WTC11 (cell line): ENCODE data around the gene MADD. TPM values are rescaled to one million over a fixed set of nuclear protein-coding genes. Genes with fewer than 3 reads are reported as not detected.

ENCODE experiments used
- ATAC-seq: fragments of 200-7000 bp; cut with Tn5 transposase; 2 replicates; pipeline ENCODE4 v1.10.0; 2021; ENCODE audit warnings: mild to moderate bottlenecking, moderate library complexity
- CTCF ChIA-PET: fragments of 300-600 bp; sonication (Branson Sonifier 250); formaldehyde crosslinking; loops from one replicate; lab custom pipeline; 2021; ENCODE audit warnings: antibody characterized with exemption; lab: Charles Lee
- POLR2A ChIA-PET: fragments of 350-600 bp; sonication (Branson Sonifier 250); formaldehyde crosslinking; loops from one replicate; lab custom pipeline; 2021; ENCODE audit warnings: antibody characterized with exemption; lab: Charles Lee
- DNase-seq: peaks from one replicate; pipeline ENCODE4 v3.0.0; 2021; ENCODE audit warnings: low spot score
- H3K27ac Mint-ChIP-seq: 2 replicates; pipeline ENCODE4 v1.8.0; 2021; ENCODE audit warnings: mixed read lengths
- H3K27me3 Mint-ChIP-seq: 2 replicates; pipeline ENCODE4 v1.8.0; 2021; ENCODE audit warnings: low read depth, mild to moderate bottlenecking, moderate library complexity, mixed read lengths
- H3K36me3 Mint-ChIP-seq: 2 replicates; pipeline ENCODE4 v1.8.0; 2021; ENCODE audit warnings: mixed read lengths
- H3K4me1 Mint-ChIP-seq: 2 replicates; pipeline ENCODE4 v1.8.0; 2022; ENCODE audit warnings: mixed read lengths
- H3K4me3 Mint-ChIP-seq: 2 replicates; pipeline ENCODE4 v1.8.0; 2021; ENCODE audit warnings: mild to moderate bottlenecking, moderate library complexity, mixed read lengths
- H3K9me3 Mint-ChIP-seq: 2 replicates; pipeline ENCODE4 v1.8.0; 2021; ENCODE audit warnings: mixed read lengths
- ELF4 ChIP-seq: sonication (generic); formaldehyde crosslinking; IDR thresholded peaks from 2 replicates; pipeline ENCODE4 v1.8.1; 2022; ENCODE audit warnings: low read depth, mild to moderate bottlenecking, moderate library complexity, missing genetic modification reagents
- GABPB1 ChIP-seq: sonication (generic); formaldehyde crosslinking; IDR thresholded peaks from 2 replicates; pipeline ENCODE4 v1.8.1; 2023; ENCODE audit warnings: mild to moderate bottlenecking, missing genetic modification reagents
- GRHL2 ChIP-seq: fragments of 250-450 bp; sonication (Bioruptor Pico); IDR thresholded peaks from 2 replicates; pipeline ENCODE4 v1.8.0; 2022; ENCODE audit warnings: mild to moderate bottlenecking, moderate library complexity; ENCODE audit not compliant: insufficient replicate concordance, severe bottlenecking
- GTF2I ChIP-seq: fragments of 250-450 bp; sonication (Bioruptor Pico); conservative IDR thresholded peaks from 2 replicates; pipeline ENCODE4 v1.4.0; 2021; ENCODE audit warnings: mild to moderate bottlenecking
- HMGA2 ChIP-seq: fragments of 250-450 bp; sonication (Bioruptor Pico); IDR thresholded peaks from 2 replicates; pipeline ENCODE4 v1.4.0; 2021; ENCODE audit warnings: mild to moderate bottlenecking, moderate library complexity
- IRF2 ChIP-seq: sonication (generic); formaldehyde crosslinking; IDR thresholded peaks from 2 replicates; pipeline ENCODE4 v1.8.0; 2022; ENCODE audit warnings: low read depth, missing genetic modification reagents, borderline replicate concordance
- JUN ChIP-seq: sonication (generic); formaldehyde crosslinking; IDR thresholded peaks from 2 replicates; pipeline ENCODE4 v1.8.0; 2023; ENCODE audit warnings: mild to moderate bottlenecking, missing genetic modification reagents
- NFATC4 ChIP-seq: fragments of 250-450 bp; sonication (Bioruptor Pico); IDR thresholded peaks from 2 replicates; pipeline ENCODE4 v1.9.0; 2021; ENCODE audit warnings: mild to moderate bottlenecking
- RELA ChIP-seq: sonication (generic); formaldehyde crosslinking; IDR thresholded peaks from 2 replicates; pipeline ENCODE4 v1.8.1; 2022; ENCODE audit warnings: missing genetic modification reagents, mild to moderate bottlenecking, borderline replicate concordance
- SMAD4 ChIP-seq: sonication (generic); formaldehyde crosslinking; IDR thresholded peaks from 2 replicates; pipeline ENCODE4 v1.8.0; 2022; ENCODE audit warnings: mild to moderate bottlenecking, missing genetic modification reagents
- TEAD1 ChIP-seq: sonication (generic); formaldehyde crosslinking; IDR thresholded peaks from 2 replicates; pipeline ENCODE4 v1.8.0; 2022; ENCODE audit warnings: mild to moderate bottlenecking, missing genetic modification reagents
- TP53 ChIP-seq: sonication (generic); formaldehyde crosslinking; IDR thresholded peaks from 2 replicates; pipeline ENCODE4 v1.8.1; 2023; ENCODE audit warnings: mild to moderate bottlenecking, missing genetic modification reagents
- ZBTB21 ChIP-seq: sonication (generic); formaldehyde crosslinking; IDR thresholded peaks from 2 replicates; pipeline ENCODE4 v1.8.1; 2023; ENCODE audit warnings: mild to moderate bottlenecking, missing genetic modification reagents, borderline replicate concordance
- ZNF416 ChIP-seq: fragments of 250-450 bp; sonication (Bioruptor Pico); IDR thresholded peaks from 2 replicates; pipeline ENCODE4 v1.9.0; 2021; ENCODE audit warnings: mild to moderate bottlenecking, inconsistent platforms
- ZNF423 ChIP-seq: fragments of 250-450 bp; sonication (Bioruptor Pico); IDR thresholded peaks from 2 replicates; pipeline ENCODE4 v2.1.2; 2022; ENCODE audit warnings: mild to moderate bottlenecking, moderate library complexity
- total RNA-seq: library from RNA; stranded (reverse); gene quantifications from 3 replicates; pipeline ENCODE4 v1.2.3, GENCODE V29; 2021
- TF ChIP-seq, protein P1 (sequence below): sonication (generic); formaldehyde crosslinking; conservative IDR thresholded peaks from 2 replicates; pipeline ENCODE4 v1.8.1; 2022; ENCODE audit warnings: mild to moderate bottlenecking, missing genetic modification reagents
- TF ChIP-seq, protein P2 (sequence below): fragments of 250-450 bp; sonication (Bioruptor Pico); IDR thresholded peaks from 2 replicates; pipeline ENCODE4 v1.9.0; 2021; ENCODE audit warnings: mild to moderate bottlenecking
- TF ChIP-seq, protein P3 (sequence below): sonication (generic); formaldehyde crosslinking; IDR thresholded peaks from 2 replicates; pipeline ENCODE4 v1.8.1; 2022; ENCODE audit warnings: missing genetic modification reagents, borderline replicate concordance

The MADD gene
- total RNA-seq, 1 experiment from 2014 or later: 47.5 TPM

DNA sequence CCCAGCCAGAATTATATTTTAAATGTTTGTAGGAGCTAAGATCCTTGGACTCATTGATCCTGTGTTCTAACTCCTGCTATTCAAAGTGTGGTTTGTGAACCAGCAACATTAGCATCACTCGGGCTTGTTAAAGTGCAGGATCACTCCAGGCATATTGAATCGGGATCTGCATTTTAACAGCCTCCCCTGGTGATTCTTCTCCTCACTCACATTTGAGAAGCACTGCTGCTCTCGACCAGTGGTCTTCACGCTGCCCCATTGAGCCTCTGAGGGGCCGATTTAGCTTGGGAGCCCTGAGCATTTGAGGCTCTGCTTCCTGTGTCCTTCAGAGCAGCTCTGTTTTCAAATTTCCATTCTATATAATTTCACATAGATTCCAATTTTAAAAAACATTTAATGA lies 10.9 kb downstream of the MADD start (continued):
- TF ChIP-seq HMGA2 (CRISPR knock-in tag): no peak

DNA sequence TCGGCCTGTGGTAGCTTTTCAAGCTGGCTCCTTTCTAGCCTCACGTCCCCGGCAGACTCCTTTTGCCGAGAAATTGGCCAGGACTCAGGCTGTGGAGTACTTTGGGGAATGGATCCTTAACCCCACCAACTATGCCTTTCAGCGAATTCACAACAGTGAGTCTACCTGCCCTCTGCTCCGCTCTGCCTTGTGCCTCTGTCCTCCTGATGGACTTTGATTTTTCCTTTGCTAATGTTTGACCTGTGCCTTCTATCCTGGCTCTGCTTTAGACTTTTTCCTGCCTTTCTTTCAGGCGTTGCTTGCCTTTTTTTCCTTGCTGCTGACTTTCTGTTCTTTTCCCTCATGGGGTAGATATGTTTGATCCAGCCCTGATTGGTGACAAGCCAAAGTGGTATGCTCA lies 12.5 kb downstream of the MADD start:
- Mint-ChIP-seq H3K27ac (no peak overlapping the region), H3K4me1 (peaks cover 10% of the 10 kb centered on the region), H3K9me3 (no peaks in the 10 kb centered on the region), H3K27me3 (no peaks in the 10 kb centered on the region), H3K36me3 (peaks cover 72% of the 10 kb centered on the region), H3K4me3 (no peak overlapping the region)
- TF ChIP-seq ELF4 (CRISPR knock-in tag) (no peak), RELA (CRISPR knock-in tag) (no peak), IRF2 (CRISPR knock-in tag) (no peak)
- TF ChIP-seq, protein P1, sequence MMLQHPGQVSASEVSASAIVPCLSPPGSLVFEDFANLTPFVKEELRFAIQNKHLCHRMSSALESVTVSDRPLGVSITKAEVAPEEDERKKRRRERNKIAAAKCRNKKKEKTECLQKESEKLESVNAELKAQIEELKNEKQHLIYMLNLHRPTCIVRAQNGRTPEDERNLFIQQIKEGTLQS (CRISPR knock-in tag): no peak
- CTCF ChIA-PET: interaction anchor here (1.3 kb wide), 1 partner anchor 23 kb away, joined by 4 read pairs; no protein-coding TSS in a partner anchor
- ATAC-seq (no peak), DNase-seq (no peak)
- POLR2A ChIA-PET: no interaction called here

DNA sequence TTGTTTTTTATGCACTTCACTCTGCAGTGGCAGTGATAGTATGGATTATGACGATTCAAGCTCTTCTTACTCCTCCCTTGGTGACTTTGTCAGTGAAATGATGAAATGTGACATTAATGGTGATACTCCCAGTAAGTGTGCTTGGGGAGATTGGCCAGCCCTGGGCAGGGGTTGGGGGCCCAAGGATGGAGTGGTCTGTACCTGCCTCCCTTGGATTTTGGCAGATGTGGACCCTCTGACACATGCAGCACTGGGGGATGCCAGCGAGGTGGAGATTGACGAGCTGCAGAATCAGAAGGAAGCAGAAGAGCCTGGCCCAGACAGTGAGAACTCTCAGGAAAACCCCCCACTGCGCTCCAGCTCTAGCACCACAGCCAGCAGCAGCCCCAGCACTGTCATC lies 14.2 kb downstream of the MADD start:
- no peak overlapping the region for H3K27ac Mint-ChIP-seq
- DNase-seq (no peak), ATAC-seq (no peak)
- peaks cover 10% of the 10 kb centered on the region for H3K4me1 Mint-ChIP-seq
- no peaks in the 10 kb centered on the region for H3K9me3 Mint-ChIP-seq
- CTCF ChIA-PET: no interaction called here
- no peak overlapping the region for H3K4me3 Mint-ChIP-seq
- no peaks in the 10 kb centered on the region for H3K27me3 Mint-ChIP-seq
- no peak for TF ChIP-seq TEAD1 (CRISPR knock-in tag)
- H3K36me3 Mint-ChIP-seq: peaks cover 66% of the 10 kb centered on the region
- POLR2A ChIA-PET: no interaction called here

DNA sequence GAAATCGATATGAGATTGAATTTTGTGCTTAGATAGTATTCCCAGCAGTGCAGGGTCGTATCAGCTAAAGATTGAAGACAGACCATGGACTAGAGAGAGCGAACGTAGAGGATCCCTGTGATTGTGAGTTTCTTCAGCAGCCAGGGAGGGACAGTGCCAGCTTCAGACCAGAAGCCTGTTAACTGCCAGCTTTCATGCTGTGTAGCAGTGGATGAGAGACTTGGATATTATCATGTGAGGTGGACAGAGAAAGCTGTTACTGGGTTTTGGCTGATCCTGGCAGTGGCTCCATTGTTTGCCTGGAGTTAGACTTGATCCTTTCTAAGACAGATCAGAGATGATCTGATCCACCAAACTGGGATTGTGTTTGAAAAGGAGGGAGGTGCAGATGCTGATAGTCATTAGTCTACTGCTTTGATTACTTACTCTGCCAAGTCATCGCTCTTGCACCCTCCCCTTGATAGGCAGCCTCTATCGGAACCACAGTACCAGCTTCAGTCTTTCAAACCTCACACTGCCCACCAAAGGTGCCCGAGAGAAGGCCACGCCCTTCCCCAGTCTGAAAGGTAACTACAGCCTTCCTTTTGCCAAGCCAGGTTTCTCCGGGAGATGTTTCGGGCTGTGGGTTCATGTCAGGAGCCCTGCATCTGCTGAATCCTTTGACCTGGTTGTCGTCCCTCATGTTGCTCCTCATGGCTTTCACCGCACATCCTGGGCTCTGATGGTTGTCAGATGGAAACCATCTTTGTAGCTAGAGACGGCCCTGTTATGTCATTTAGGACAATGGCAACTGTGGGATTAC lies 16.2 kb downstream of the MADD start:
- H3K27ac Mint-ChIP-seq: no peak overlapping the region
- DNase-seq (no peak), ATAC-seq (no peak)
- ChIA-PET CTCF (no interaction called here), POLR2A (interaction anchor here (1.3 kb wide), 1 partner anchor 28 kb away, joined by 4 read pairs; the partner anchor contains the start of gene NR1H3)
- peaks cover 73% of the 10 kb centered on the region for H3K36me3 Mint-ChIP-seq
- no peaks in the 10 kb centered on the region for H3K27me3 Mint-ChIP-seq
- H3K4me3 Mint-ChIP-seq: no peak overlapping the region
- H3K4me1 Mint-ChIP-seq: peaks cover under 1% of the 10 kb centered on the region; the same call in 1 of the 2 replicates
- TF ChIP-seq RELA (CRISPR knock-in tag) (no peak), GRHL2 (CRISPR knock-in tag) (no peak), NFATC4 (no peak), JUN (no peak), ZNF416 (CRISPR knock-in tag) (no peak), SMAD4 (CRISPR knock-in tag) (no peak), ZBTB21 (CRISPR knock-in tag) (no peak)
- TF ChIP-seq, protein P2, sequence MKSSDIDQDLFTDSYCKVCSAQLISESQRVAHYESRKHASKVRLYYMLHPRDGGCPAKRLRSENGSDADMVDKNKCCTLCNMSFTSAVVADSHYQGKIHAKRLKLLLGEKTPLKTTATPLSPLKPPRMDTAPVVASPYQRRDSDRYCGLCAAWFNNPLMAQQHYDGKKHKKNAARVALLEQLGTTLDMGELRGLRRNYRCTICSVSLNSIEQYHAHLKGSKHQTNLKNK (CRISPR knock-in tag): no peak
- TF ChIP-seq, protein P3, sequence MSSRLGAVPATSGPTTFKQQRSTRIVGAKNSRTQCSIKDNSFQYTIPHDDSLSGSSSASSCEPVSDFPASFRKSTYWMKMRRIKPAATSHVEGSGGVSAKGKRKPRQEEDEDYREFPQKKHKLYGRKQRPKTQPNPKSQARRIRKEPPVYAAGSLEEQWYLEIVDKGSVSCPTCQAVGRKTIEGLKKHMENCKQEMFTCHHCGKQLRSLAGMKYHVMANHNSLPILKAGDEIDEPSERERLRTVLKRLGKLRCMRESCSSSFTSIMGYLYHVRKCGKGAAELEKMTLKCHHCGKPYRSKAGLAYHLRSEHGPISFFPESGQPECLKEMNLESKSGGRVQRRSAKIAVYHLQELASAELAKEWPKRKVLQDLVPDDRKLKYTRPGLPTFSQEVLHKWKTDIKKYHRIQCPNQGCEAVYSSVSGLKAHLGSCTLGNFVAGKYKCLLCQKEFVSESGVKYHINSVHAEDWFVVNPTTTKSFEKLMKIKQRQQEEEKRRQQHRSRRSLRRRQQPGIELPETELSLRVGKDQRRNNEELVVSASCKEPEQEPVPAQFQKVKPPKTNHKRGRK: no peak
- no peaks in the 10 kb centered on the region for H3K9me3 Mint-ChIP-seq

DNA sequence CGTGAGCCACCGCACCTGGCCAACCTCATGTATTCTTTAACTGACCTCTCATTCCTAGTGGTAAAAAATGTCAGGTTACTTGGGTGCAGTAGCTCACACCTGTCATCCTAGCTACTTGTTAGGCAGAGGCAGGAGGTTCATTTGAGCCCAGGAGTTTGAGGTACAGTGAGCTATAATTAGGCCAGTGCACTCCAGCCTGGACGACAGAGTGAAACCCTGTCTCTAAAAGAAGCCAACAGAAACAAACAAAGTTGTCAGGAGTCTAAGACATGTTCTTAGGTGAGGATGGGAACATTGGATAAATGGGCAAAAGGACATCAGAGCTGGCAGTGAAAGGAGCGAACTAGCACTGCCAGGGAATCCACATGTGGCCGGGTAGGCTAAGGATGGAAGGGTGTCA lies 18.1 kb downstream of the MADD start:
- H3K36me3 Mint-ChIP-seq: peaks cover 78% of the 10 kb centered on the region
- H3K4me1 Mint-ChIP-seq: no peaks in the 10 kb centered on the region
- H3K27me3 Mint-ChIP-seq: no peaks in the 10 kb centered on the region
- H3K4me3 Mint-ChIP-seq: no peak overlapping the region
- DNase-seq (no peak), ATAC-seq (no peak)
- TF ChIP-seq GTF2I (CRISPR knock-in tag) (no peak), NFATC4 (no peak), SMAD4 (CRISPR knock-in tag) (no peak), GABPB1 (CRISPR knock-in tag) (no peak), ELF4 (CRISPR knock-in tag) (no peak), ZNF423 (CRISPR knock-in tag) (no peak), TP53 (CRISPR knock-in tag) (no peak)
- no peak overlapping the region; the same call in 1 of the 2 replicates for H3K27ac Mint-ChIP-seq
- CTCF ChIA-PET: interaction anchor here (1.0 kb wide), 1 partner anchor 28 kb away, joined by 3 read pairs; no protein-coding TSS in a partner anchor
- no peaks in the 10 kb centered on the region for H3K9me3 Mint-ChIP-seq
- POLR2A ChIA-PET: no interaction called here
